ENCODE measurements around the gene MAPT.

Gene MAPT

GRCh38 chr17:46032909-46033308 lies 138.6 kb downstream of the MAPT start:
- no peak for DNase-seq

GRCh38 chr17:46033392-46033791 lies 139.0 kb downstream of the MAPT start:
- DNase-seq = no peak

GRCh38 chr17:46035112-46035818 lies 140.9 kb downstream of the MAPT start:
- no peak for DNase-seq

GRCh38 chr17:46036491-46036890 lies 142.1 kb downstream of the MAPT start:
- no peak for DNase-seq

GRCh38 chr17:46037722-46038255 lies 143.4 kb downstream of the MAPT start:
- no peak for DNase-seq

- no peak for DNase-seq
Measured at GRCh38 chr17:46038414-46038813, 144.1 kb downstream of the MAPT start.

GRCh38 chr17:46038937-46039336 lies 144.6 kb downstream of the MAPT start:
- DNase-seq = no peak

- no peak for DNase-seq
Measured at GRCh38 chr17:46039592-46040186, 145.3 kb downstream of the MAPT start.

- DNase-seq = no peak
Measured at GRCh38 chr17:46042246-46042645, 147.9 kb downstream of the MAPT start.

- no peak for DNase-seq
Measured at GRCh38 chr17:46042925-46043324, 148.6 kb downstream of the MAPT start.

- DNase-seq = no peak
Measured at GRCh38 chr17:46043606-46044005, 149.3 kb downstream of the MAPT start.

GRCh38 chr17:46044286-46044928 lies 150.1 kb downstream of the MAPT start:
- peak; percentile 84 for DNase-seq

GRCh38 chr17:46044989-46045388 lies 150.6 kb downstream of the MAPT start:
- DNase-seq = no peak

- no peak for DNase-seq
Measured at GRCh38 chr17:46045639-46046038, 151.3 kb downstream of the MAPT start.

- no peak for DNase-seq
Measured at GRCh38 chr17:46046957-46047356, 152.6 kb downstream of the MAPT start.

GRCh38 chr17:46047398-46047797 lies 153.0 kb downstream of the MAPT start:
- no peak for DNase-seq

GRCh38 chr17:46047856-46048255 lies 153.5 kb downstream of the MAPT start:
- no peak for DNase-seq

- no peak for DNase-seq
Measured at GRCh38 chr17:46049656-46050055, 155.3 kb downstream of the MAPT start.

GRCh38 chr17:46053911-46054534 lies 159.7 kb downstream of the MAPT start:
- peak; percentile 74 for DNase-seq

- peak; percentile 64 for DNase-seq
Measured at GRCh38 chr17:46056800-46057304, 162.5 kb downstream of the MAPT start.

- no peak for DNase-seq
Measured at GRCh38 chr17:46057366-46057765, 163.0 kb downstream of the MAPT start.

GRCh38 chr17:46059486-46059885 lies 165.1 kb downstream of the MAPT start:
- DNase-seq = no peak

GRCh38 chr17:46060461-46060860 lies 166.1 kb downstream of the MAPT start:
- no peak for DNase-seq
